Cortex of kidney (tissue), 1 donor: ENCODE measurements around the gene SEC16A.

Source experiments
- DNase-seq: peaks from one replicate; lab custom pipeline; 2025; lab: John Stamatoyannopoulos, UW

The SEC16A gene, protein sequence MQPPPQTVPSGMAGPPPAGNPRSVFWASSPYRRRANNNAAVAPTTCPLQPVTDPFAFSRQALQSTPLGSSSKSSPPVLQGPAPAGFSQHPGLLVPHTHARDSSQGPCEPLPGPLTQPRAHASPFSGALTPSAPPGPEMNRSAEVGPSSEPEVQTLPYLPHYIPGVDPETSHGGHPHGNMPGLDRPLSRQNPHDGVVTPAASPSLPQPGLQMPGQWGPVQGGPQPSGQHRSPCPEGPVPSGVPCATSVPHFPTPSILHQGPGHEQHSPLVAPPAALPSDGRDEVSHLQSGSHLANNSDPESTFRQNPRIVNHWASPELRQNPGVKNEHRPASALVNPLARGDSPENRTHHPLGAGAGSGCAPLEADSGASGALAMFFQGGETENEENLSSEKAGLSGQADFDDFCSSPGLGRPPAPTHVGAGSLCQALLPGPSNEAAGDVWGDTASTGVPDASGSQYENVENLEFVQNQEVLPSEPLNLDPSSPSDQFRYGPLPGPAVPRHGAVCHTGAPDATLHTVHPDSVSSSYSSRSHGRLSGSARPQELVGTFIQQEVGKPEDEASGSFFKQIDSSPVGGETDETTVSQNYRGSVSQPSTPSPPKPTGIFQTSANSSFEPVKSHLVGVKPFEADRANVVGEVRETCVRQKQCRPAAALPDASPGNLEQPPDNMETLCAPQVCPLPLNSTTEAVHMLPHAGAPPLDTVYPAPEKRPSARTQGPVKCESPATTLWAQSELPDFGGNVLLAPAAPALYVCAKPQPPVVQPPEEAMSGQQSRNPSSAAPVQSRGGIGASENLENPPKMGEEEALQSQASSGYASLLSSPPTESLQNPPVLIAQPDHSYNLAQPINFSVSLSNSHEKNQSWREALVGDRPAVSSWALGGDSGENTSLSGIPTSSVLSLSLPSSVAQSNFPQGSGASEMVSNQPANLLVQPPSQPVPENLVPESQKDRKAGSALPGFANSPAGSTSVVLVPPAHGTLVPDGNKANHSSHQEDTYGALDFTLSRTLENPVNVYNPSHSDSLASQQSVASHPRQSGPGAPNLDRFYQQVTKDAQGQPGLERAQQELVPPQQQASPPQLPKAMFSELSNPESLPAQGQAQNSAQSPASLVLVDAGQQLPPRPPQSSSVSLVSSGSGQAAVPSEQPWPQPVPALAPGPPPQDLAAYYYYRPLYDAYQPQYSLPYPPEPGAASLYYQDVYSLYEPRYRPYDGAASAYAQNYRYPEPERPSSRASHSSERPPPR (N-terminal part only)

DNA sequence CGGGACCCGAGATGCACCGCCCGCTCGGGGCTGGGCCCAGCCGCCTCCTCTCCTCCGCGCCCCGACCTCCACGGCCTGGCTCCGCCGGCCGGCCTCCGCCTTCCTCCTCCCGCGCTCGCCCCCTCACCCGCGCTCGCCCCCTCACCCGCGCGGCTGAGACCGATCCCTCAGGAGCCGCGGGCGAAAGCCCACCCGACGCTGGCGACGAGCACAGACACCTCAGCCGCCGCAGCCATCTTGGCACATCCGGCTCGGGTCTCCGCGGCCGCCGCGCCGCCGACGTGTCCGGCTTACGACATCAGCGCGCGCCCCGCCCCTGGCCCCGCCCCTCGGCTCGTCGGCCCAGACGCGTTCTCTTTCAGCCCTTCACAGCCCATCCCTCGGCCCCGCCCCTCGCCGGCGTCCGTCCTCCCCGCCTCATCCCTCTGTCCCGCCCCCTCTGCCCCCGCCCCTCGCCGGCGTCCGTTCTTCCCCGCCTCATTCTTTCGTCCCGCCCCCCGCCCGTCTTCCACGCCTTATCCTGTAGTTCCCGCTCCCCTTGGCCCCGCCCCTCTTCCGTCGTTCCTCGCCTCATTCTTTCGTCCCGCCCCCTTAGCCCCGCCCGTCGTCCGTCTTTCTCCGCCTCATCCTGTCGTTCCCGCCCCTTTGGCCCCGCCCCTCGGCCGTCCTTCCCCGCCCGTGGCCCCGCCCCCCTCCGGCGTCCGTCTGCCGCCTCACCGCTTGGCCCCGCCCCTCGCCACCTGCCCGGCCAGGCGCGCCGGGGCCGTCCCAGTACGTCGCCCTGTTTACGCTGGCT lies at the start of gene SEC16A:
TSS of gene SEC16A (minus strand) at position 248 of the 796 bp plus-strand sequence. CDS start 5,425 bp downstream, outside the sequence.
- no peak for DNase-seq

DNA sequence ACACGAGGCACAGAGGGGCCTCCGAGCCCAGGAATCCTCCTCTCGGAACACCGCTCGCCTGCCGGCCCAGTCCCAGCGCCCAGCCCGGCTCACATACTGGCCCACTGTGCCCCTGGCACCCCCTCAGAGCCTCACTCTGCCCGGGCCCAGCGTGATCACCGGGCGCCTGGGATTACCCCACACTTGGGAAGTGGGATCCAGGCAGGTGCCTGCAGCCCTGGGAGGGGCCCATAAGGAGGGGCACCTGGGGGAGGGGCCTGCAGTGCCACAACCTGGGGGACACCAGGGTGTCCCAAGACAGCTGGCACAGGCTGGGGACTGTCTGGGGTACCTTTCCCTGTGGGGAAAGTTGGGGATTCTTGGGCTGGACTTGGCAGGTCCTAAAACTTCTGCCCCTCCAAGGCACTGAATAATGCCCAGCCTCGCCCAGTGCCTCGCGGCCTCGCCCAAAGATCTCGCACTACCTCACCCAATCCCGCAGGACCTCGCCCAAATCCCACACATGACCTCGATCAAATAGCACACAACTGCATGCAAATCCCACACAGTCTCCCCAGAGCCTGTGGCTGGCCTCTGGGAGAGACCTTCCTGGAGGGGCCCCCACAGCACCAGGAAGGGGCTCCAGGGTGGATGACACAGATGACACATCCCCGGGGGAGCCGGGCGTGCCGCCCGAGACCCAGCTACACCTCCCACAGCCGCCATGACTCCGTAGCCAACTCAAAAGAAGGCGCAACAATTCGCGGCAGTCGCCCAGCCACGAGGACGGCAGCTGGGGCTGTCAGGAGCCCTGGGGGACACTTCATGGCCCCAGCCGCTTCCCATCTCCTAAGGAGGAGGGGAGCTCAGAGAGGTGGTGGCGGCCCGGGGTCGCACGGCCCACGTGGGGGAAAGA lies 49.3 kb upstream of the SEC16A start:
- DNase-seq = no peak

DNA sequence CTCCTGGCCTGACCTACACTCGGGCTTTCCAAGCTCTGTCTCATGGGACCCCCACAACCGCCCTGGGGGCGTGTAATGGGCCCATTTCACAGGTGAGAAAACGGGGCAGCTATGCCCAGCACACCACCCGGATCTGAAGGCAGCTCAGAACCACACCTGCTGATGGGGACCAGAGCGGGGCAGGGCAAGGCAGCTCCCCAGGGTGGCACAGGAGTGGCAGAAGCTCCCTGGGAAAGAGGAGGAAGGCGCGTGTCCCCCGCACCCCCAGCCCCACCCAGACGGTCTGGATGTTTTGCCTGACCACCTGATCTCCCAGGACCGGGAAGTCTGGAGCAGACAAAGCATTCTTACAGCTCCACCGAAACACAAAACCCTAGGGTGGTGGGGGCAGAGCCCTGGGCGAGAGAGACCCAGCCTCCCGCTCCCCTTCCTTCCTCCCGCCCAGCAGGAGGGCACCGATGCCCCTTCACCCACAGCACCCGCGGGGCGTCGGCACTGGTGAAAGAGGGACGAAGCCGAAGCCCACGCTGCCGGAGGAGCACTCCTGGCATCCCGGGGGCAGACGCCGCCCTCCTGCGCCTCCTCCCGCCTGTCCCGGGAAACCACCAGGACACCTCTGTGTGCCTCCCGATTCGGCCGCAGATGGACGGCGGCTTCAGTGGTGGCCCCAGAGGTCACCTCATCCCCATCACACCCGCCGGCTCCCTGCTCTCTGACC lies 48.5 kb upstream of the SEC16A start:
- no peak for DNase-seq

DNA sequence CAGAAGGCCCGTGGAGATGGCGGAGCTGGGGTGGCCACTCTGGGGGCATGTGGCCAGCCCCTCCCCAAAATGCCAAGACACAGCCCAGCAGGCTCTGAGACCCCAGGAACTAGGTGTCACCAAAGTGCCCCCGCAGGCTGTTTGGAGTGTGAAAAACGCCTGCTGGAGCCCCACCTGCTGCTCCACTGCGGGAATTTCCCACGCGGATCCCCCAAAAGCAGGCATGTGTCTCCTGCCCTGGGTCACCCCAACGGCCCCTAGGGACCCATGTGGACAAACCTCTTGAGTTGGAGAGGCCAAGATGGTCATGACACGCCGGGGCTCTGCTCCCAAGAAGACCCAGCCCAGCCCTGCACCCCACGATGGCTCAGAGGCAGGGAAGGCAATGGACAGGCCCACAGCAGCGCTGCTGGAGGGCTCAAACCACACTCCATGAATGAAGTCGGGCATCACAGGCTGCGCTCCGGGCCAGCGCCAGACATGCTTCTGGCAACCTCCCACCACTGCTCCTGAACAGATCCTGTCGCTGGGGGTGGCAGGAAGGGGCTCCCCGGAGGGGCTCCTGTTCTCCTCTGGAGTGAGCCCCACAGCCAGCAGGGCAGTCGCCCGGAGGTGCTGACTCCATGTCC lies 47.7 kb upstream of the SEC16A start:
- no peak for DNase-seq

DNA sequence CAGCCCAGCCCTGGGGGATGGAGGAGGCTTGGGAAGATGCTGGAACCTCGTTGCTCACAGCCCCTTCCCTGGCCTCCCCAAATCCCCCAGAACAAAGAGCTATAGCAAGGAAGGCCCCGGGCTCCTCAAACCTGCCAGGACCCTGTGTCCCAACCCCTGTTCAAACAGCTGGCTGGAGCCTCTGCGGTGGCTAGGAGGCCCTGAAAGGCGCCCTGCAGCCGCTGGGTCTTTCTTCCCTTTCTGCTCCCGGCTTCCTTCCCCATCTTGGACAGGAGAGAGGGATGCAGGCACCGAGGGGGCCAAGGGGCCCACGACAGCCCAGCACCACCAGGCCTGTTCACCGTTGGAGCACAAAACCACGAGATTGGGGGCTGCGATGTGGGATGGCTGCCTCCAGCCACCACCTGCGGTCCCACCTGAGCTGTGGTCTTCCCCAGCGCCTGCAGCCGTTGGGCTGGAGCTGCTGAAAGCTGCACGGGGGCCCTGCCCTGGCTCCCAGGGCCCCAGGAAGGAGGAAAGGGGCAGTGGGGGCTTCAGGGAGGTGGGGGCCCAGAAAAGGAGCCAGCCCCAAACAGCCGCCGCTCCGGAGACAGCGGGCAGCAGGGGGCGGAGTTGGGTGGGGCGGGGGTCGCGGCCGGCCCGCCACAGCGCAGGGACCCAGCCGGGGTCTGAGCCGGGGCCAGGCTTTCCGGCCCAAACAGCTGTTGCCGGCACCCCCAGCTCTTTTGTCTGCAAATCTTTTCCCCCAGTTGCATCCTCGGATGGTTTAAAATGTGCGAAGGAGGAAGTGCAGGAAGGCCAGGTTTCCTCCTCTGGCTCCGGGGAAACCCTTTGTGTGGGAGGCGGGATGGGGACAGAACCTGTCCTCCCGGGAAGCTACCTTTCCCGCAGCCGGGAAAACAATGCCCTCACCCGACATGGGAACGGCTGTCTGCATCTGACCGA lies 46.9 kb upstream of the SEC16A start:
- no peak for DNase-seq

DNA sequence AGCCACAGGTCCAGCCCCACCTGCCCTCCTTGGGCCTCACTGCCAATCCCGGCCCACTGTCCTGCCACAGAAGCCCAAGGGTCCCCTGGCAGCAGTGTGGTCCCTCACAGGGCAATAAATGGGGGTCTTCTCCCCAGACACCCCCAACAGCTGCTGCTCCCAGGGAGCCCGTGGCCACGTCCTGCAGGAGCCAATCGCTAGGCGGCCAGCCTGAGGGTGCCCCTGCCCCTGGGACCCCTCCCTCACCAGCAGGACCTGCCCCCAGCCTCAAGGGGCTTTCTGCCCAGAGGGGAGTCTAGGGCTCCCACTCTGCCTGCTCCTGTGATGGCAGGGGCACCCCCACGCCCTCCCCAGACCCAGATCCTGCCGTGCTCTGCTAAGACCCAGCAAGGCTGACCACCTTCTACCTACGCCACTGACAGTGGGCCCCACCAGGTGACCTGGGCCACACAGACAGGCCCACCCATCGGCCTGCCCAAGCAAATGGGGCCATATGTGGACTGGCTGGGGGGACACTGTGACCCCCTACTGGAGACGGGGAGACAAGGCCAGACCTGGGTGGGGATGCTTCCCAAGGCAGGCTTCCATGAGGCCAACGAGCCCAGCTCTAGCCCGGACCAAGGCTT lies 46.0 kb upstream of the SEC16A start:
- no peak for DNase-seq

DNA sequence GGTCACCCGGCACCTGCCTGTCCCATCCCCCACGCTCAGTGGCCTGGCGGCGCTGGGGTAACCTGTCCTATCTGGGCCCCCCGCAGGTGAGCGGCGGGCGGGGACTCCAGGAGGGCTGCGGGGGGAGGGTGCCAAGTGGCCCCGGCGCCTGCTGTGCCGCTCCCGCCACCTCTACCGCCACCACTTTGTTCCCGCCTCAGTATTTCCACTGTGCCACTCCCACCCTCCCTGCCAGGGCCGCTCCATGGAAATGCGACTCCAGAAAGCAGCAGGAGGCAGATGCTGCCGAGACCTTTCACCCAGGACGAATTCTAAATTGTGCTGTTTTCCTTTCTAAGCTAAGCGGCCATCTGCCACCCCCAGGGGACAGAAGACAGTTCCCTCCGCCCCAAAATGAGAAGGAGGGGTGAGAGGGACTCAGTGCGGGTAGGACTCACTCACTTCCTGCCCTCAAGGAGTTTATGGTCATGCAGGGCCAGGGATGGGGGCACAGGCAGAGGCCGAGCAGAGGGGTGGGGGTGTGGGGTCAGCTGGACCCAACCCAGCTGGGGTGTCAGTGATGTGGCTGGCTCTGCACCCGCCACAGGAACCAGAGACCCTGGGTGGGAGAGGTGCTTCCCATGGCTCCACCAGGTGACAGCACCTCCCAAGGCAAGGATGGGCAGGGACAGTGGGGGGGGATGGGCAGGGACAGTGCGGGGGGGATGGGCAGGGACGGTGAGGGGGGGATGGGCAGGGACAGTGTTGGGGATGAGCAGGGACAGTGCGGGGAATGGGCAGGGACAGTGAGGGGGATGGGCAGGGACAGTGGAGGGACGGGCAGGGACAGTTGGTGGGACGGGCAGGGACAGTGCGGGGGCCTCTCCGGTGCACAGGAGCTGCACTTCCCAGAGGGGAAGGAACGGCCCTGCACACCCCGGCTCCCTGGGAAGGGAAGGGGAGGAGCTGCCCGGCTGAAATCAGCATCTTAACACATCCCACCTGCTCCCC lies 45.2 kb upstream of the SEC16A start:
- DNase-seq = no peak

DNA sequence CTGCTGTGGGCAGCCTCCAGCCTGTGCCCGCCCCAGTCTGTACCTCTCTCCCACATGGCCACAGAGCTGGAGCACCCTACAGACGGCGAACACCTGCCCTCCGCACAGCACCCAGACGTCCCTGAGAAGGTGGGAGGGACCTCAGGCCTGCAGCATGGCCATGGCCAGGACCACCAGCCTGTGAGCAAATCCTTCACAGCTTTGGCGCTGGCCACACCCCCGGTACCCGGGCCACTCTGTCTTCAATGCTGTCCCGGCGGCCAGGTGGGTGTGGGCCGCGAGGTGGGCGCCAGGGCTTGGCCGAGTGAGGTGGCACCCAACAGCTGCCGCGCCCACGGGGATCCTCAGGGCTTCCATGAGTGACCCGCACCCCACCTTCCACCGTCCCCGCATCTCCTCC lies 44.3 kb upstream of the SEC16A start:
- DNase-seq = no peak

DNA sequence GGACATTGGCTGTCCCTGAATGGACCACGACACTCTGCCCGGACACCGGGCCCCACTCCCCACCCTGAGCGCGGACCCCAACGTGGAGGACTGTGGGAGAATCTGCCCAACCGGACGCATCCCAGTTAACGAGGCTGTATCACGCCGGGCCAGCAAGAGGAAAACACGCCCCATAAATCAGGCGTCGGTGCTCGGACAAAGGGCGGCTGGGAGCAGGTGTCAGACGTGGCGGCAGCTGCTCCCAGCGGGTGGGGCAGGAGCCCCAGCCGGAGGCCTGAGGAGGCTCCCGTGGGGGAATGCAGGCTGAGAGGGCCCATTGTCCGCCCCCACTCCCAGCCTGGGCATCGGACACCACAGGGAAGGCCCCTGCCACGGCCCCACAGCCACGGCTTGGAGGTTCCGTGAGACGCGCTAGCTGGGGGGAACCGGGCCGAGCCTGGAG lies 43.8 kb upstream of the SEC16A start:
- DNase-seq = no peak

DNA sequence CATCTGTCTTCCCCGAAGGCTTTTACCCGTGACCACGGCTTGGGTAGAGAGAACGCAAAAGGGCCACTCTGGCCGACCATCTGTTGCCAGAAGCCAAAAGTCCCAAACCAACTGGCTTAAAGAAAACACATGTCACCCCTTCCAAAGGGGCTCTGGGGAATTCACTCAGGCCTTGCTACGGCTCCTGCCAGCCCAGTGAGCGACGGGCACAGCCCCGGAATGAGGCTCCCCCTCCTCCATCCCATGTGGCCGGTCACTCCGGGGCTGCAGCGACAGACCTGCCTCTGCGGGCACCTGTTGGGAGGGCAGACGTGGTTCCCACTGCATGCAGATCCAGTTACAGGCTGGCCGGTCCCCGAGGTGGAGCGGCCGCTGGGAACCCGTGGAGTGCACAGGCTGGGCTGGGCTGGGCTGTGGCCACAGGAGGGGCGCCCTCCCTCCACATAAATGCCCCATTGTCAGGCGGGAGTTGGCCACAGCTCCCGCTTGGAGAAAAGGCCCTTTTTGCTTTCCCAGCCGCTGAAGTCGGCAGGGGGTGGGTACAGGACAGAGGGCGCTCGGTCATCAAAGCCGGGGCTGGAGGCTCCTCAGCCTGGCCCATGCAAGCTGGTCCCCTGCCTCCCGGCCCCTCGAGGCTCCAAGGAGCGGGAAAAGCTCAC lies 43.1 kb upstream of the SEC16A start:
- no peak for DNase-seq

DNA sequence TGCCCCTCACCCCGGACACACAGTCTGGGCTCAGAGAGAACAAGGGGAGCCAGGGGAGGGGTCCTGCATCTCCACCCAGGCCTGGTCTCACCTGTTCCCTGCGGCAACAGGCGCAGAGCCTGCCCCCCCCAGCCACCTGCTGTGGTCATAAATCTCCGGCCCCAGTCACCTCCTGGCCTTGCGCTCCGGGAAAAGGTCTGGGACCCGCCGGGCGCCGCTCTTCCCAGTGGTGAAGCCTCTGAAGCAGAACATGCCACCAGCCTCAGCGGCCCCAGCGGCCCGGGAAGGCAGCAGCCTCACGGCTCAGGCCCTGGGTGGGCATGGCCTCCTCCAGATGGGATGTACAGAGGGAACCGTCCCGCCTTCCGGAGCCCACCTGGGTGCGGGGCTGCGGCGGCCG lies 42.4 kb upstream of the SEC16A start:
- no peak for DNase-seq

DNA sequence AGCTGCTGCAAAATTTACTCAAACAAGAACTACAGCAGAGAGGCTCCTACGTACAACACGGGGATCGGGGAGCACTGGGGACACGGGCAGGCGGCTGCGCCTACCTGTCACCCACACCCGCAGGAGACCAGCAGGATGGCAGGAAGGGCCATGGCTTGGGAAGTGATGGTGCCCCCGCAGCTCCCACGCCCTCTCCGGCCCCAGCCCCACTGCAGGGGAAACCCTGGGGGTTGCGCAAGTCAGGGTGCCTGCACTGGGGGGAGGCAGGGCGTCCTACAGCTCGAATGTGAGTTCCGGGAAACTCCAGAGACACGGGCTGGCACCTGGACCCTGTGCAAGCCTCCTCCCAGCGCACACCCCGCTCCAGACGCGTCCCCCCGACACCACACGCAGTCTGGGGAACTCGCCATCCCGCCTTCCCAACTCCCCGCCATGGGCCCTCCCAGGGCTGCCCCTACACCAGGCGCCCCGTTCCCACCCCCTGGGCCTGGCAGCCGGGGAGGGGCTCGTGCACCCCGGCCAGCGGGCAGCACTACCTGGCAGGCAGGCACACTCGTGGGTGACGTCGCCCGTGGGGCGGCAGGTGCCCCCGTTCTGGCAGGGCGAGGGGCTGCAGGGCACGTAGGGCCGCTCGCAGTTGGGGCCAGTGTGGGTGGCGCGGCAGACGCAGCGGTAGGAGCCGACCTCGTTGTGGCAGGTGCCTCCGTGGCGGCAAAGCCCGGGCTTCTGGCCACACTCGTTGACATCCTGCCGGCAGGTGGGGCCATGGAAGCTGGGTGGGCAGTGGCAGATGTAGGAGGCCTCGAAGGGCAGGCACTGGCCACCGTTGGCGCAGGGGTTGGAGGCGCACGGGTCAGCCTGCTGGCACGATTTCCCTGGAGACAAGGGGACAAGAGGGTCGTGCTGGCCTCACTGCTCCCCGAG lies 39.7 kb upstream of the SEC16A start:
- DNase-seq = no peak

DNA sequence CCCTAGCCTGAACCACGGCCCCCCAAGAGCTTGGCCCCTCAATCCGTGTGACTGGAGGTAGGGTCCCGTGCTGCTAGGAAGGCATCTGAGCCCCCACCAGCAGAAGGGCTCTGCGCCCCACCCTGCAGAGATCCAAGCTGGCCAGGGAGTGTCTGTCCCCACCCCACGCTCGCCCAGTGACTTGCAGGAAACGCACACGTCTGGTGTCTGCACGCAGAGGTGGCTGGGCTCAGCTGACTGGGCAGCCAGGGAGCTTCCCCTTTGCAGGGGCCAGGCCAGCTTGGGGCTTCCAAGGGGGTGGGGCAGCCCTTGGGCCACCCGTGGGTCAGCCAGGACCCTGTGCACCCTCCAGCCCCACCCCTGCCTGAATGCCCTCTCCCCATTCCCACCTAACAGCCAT lies 38.7 kb upstream of the SEC16A start:
- DNase-seq = no peak

DNA sequence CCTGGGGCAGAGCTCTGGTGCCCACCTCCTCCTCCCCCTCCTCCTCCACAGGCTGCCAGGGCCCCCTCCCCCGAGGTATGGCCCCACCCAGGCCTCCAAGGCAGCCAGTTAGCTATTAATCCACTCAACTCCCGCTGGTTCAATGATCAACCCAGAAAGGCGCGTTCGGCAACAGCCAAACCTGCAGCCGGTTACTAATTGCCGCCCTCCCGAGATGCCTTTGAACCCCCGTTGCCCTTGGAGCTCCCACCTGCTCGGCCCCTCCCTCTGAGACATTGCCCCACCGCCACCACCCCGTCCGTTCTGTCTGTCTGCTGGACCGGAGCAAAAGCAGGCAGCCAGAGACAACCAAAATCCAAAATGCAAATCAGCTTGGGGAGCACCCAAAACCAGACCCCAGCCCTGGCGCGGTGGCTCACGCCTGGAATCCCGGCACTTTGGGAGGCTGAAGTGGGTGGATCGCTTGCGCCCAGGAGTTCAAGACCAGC lies 37.3 kb upstream of the SEC16A start:
- DNase-seq = no peak
